Cardiac fibroblast (primary cell): Measurements from ENCODE around the gene CFAP57.

ENCODE experiments used
- DNase-seq, 2 donors: peaks; one replicate each; pipeline versions ENCODE4 v3.0.0 to v3.0.0-alpha.2; 2010; ENCODE audit warnings: low read depth in 2 of 2
- H3K4me3 ChIP-seq, 2 donors: replicated peaks in 1 of 2; 1 replicate in 1 of 2; 2 replicates in 1 of 2; pipeline ENCODE4 v1.5.1; 2011; ENCODE audit warnings: low read depth in 2 of 2, low read length in 2 of 2, mild to moderate bottlenecking in 2 of 2, moderate library complexity in 1 of 2
- CTCF ChIP-seq: IDR thresholded peaks from one replicate; pipeline ENCODE4 v1.5.1; 2011; ENCODE audit warnings: low read depth, mild to moderate bottlenecking, low read length, inconsistent platforms

Gene CFAP57

GRCh38 chr1:43171312-43171875 lies 736 bp upstream of the CFAP57 start:
- H3K4me3 ChIP-seq: peak overlapping the region; percentile 80 to 91
- peak in 1 of 2 donors; percentile 8 for DNase-seq
- TF ChIP-seq CTCF: no peak

- TF ChIP-seq CTCF: no peak
- H3K4me3 ChIP-seq: peak overlapping the region; percentile 80 to 91
- DNase-seq: peak; percentile 89 to 93
Measured at GRCh38 chr1:43172527-43172972, 420 bp downstream of the CFAP57 start.

DNA sequence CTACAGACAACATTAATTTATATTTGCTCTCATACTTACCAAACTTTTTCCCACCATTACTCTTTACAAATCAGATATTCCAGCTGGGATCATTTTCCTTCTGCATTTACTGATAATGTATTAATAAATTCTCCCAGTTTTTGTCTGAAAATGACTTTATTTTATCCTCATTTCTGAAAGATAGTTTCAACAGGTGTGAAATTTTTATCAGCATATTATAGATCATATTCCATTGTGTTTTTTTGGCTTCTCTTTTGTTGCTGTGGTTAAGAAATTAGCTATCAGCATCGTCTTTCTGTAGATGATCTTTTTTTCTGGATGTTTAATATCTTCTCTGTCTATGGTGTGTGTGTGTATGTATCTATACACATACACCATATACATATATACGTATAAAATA lies 2.7 kb downstream of the CFAP57 start:
- no peak overlapping the region for H3K4me3 ChIP-seq
- no peak for TF ChIP-seq CTCF
- DNase-seq: no peak

GRCh38 chr1:43177691-43178090 lies 5.6 kb downstream of the CFAP57 start:
- DNase-seq: no peak
- TF ChIP-seq CTCF: no peak

GRCh38 chr1:43184388-43184787 lies 12.3 kb downstream of the CFAP57 start:
- no peak for TF ChIP-seq CTCF
- DNase-seq: no peak
- no peak overlapping the region for H3K4me3 ChIP-seq

More at GRCh38 chr1:43177691-43178090, 5.6 kb downstream of the CFAP57 start:
- H3K4me3 ChIP-seq: no peak overlapping the region

DNA sequence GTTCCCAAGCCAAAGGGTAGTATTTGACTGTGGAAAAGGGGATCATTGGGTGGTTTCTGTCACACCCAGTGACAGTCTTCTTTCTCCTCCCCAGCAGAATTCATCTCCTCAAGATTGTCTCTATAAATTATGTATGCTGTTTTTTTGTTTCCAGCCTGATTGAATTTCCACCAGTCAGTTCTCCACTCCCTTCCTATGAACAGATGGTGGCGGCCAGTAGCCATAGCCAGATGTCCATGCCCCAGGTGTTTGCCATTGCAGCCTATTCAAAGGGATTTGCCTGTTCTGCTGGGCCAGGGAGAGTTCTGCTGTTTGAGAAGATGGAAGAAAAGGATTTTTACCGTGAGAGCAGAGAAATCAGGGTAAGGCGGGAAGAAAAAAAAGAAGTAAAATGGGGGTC lies 12.9 kb downstream of the CFAP57 start:
- TF ChIP-seq CTCF: no peak
- no peak overlapping the region for H3K4me3 ChIP-seq
- DNase-seq: no peak

DNA sequence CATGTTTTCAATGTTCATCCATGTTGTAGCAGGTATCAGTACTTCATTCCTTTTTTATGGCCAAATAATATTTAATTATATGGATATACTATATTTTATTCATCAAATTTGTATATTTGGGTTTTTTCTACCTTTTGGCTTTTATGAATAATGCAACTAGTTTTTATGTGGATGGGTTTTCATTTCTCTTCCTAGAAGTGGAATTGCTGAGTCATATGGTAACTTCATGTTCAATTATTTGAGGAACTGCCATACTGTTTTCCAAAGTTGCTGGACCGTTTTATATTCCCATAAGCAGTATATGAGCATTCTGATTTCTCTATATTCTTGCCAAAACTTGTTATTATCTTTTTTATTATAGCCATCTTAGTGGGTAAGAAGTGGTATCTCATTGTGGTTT lies 16.0 kb downstream of the CFAP57 start:
- TF ChIP-seq CTCF: no peak

More for the DNA sequence above, 16.0 kb downstream of the CFAP57 start:
- DNase-seq: no peak
- H3K4me3 ChIP-seq: no peak overlapping the region
